HepG2 (cell line): ENCODE results near the gene TTC5. TPM values are rescaled to one million over a fixed set of nuclear protein-coding genes. Genes with fewer than 3 reads are reported as not detected.

ENCODE experiments used
- ATAC-seq: fragments of 200-7000 bp; cut with Tn5 transposase; 3 replicates; pipeline ENCODE4 v1.9.1; 2020; ENCODE audit warnings: mild to moderate bottlenecking, moderate library complexity
- BruUV-seq: library from RNA; stranded (reverse); fragments of 400-500 nt; replicated peaks from 2 replicates; lab custom pipeline; 2021; lab: Mats Ljungman, UMichigan
- CTCF ChIA-PET: fragments of 300-600 bp; formaldehyde crosslinking; extraction: SDS; loops from one replicate; lab custom pipeline; 2021; ENCODE audit warnings: low total read pairs, inconsistent platforms, low intra/inter-chr PET ratio; lab: Yijun Ruan, JAX
- POLR2A ChIA-PET: fragments of 350-600 bp; sonication (Branson Sonifier 250); formaldehyde crosslinking; loops from one replicate; lab custom pipeline; 2020; ENCODE audit warnings: antibody characterized with exemption, inconsistent platforms; lab: Yijun Ruan, JAX
- DNase-seq: peaks from one replicate; pipeline ENCODE4 v3.0.0-alpha.2; 2015; ENCODE audit warnings: low spot score
- FAIRE-seq: peaks from 3 replicates; lab custom pipeline; 2011; peaks lifted over from hg19 to GRCh38; lab: Jason Lieb, UNC
- H2AFZ ChIP-seq: one replicate; pipeline ENCODE4 v1.6.1; 2011; ENCODE audit warnings: low read length, inconsistent platforms
- H3K27ac ChIP-seq: fragments of 300-600 bp; 3 replicates; pipeline ENCODE4 v1.8.0; 2011; ENCODE audit warnings: mixed run types, mild to moderate bottlenecking, mixed read lengths, low read length, inconsistent platforms; ENCODE audit not compliant: insufficient read depth; ENCODE audit errors: extremely low read length
- H3K27me3 ChIP-seq, 2 experiments: fragments of 200-600 bp in 1 of 2; 2 replicates in 1 of 2; 3 replicates in 1 of 2; pipeline versions ENCODE4 v1.6.0 to v1.8.0; 2011; ENCODE audit warnings: low read length in 2 of 2, mild to moderate bottlenecking in 2 of 2, moderate library complexity in 2 of 2, inconsistent platforms in 1 of 2; ENCODE audit not compliant: insufficient read depth in 2 of 2, control insufficient read depth in 1 of 2
- H3K36me3 ChIP-seq, 2 experiments: fragments of 200-600 bp in 1 of 2; replicated peaks in 1 of 2; 2 replicates in 1 of 2; 3 replicates in 1 of 2; pipeline versions ENCODE4 v1.5.1 to v1.8.0; 2011; ENCODE audit warnings: low read length in 2 of 2, inconsistent platforms in 1 of 2; ENCODE audit not compliant: insufficient read depth in 2 of 2, control insufficient read depth in 1 of 2
- H3K4me1 ChIP-seq: 2 replicates; pipeline ENCODE4 v1.5.1; 2012; ENCODE audit warnings: low read length, inconsistent platforms; ENCODE audit not compliant: insufficient read depth
- H3K4me2 ChIP-seq: 2 replicates; pipeline ENCODE4 v1.6.0; 2011; ENCODE audit warnings: low read depth, low read length, inconsistent platforms
- H3K4me3 ChIP-seq, 3 experiments: fragments of 200-600 bp in 1 of 3; sonication (generic), shearing (Covaris generic) in 1 of 3; replicated peaks in 1 of 3; 2 replicates each; pipeline ENCODE4 v1.5.1; 2011 to 2016; ENCODE audit warnings: low read length in 3 of 3, inconsistent platforms in 2 of 3, low read depth in 2 of 3, mild to moderate bottlenecking in 2 of 3, control low read depth in 1 of 3, mixed read lengths in 1 of 3; ENCODE audit not compliant: insufficient read depth in 1 of 3
- H3K79me2 ChIP-seq: one replicate; pipeline ENCODE4 v1.6.1; 2011; ENCODE audit warnings: low read length, inconsistent platforms; ENCODE audit not compliant: insufficient read depth
- H3K9ac ChIP-seq: 2 replicates; pipeline ENCODE4 v1.6.0; 2011; ENCODE audit warnings: mild to moderate bottlenecking, low read depth, low read length, inconsistent platforms; ENCODE audit not compliant: insufficient read depth
- H3K9me3 ChIP-seq: 2 replicates; pipeline ENCODE4 v1.5.1; 2012; ENCODE audit warnings: mild to moderate bottlenecking, low read length
- H4K20me1 ChIP-seq: 2 replicates; pipeline ENCODE4 v1.6.0; 2011; ENCODE audit warnings: inconsistent platforms, mild to moderate bottlenecking, low read length, moderate library complexity; ENCODE audit not compliant: insufficient read depth
- AGO1 ChIP-seq: fragments of 200-400 bp; formaldehyde crosslinking; IDR thresholded peaks from 2 replicates; pipeline ENCODE4 v1.6.1; 2017; ENCODE audit warnings: mild to moderate bottlenecking, low read depth, low read length, moderate library complexity; ENCODE audit not compliant: poor library complexity, severe bottlenecking
- BCL6 ChIP-seq: IDR thresholded peaks from 2 replicates; pipeline ENCODE4 v1.6.1; 2016; ENCODE audit warnings: missing genetic modification reagents, missing compliant biosample characterization
- CBX5 ChIP-seq: sonication (generic); formaldehyde crosslinking; IDR thresholded peaks from 2 replicates; pipeline ENCODE4 v1.4.0; 2020; ENCODE audit warnings: missing genetic modification reagents, borderline replicate concordance
- GTF3A ChIP-seq: sonication (generic); formaldehyde crosslinking; conservative IDR thresholded peaks from 2 replicates; pipeline ENCODE4 v1.4.0; 2020; ENCODE audit warnings: mild to moderate bottlenecking, missing genetic modification reagents
- HOXA5 ChIP-seq: sonication (generic); formaldehyde crosslinking; IDR thresholded peaks from 2 replicates; pipeline ENCODE4 v1.4.0; 2020; ENCODE audit warnings: missing genetic modification reagents
- JUND ChIP-seq: sonication (generic); formaldehyde crosslinking; IDR thresholded peaks from 2 replicates; pipeline ENCODE4 v1.8.0; 2022; ENCODE audit warnings: mild to moderate bottlenecking, missing genetic modification reagents
- MYNN ChIP-seq: sonication (generic); formaldehyde crosslinking; IDR thresholded peaks from 2 replicates; pipeline ENCODE4 v1.4.0; 2020; ENCODE audit warnings: mild to moderate bottlenecking, low read depth, missing genetic modification reagents
- RELA ChIP-seq: sonication (generic); formaldehyde crosslinking; IDR thresholded peaks from 2 replicates; pipeline ENCODE4 v1.4.0; 2020; ENCODE audit warnings: missing genetic modification reagents
- SMARCE1 ChIP-seq: fragments of 450-650 bp; IDR thresholded peaks from 2 replicates; pipeline ENCODE4 v1.6.1; 2017; ENCODE audit warnings: borderline replicate concordance
- YEATS4 ChIP-seq: sonication (generic); formaldehyde crosslinking; IDR thresholded peaks from 2 replicates; pipeline ENCODE4 v1.4.0; 2020; ENCODE audit warnings: missing genetic modification reagents, borderline replicate concordance
- ZMYM2 ChIP-seq: sonication (generic); formaldehyde crosslinking; IDR thresholded peaks from 2 replicates; pipeline ENCODE4 v1.8.0; 2022; ENCODE audit warnings: mild to moderate bottlenecking, missing genetic modification reagents
- ZNF24 ChIP-seq: fragments of 450-650 bp; IDR thresholded peaks from 2 replicates; pipeline ENCODE4 v1.6.1; 2017; ENCODE audit warnings: antibody characterized with exemption, mild to moderate bottlenecking
- ZNF331 ChIP-seq: sonication (generic); formaldehyde crosslinking; IDR thresholded peaks from 2 replicates; pipeline ENCODE4 v1.4.0; 2020; ENCODE audit warnings: missing genetic modification reagents
- ZNF441 ChIP-seq: sonication (generic); formaldehyde crosslinking; IDR thresholded peaks from 2 replicates; pipeline ENCODE4 v1.7.0; 2021; ENCODE audit warnings: missing genetic modification reagents, borderline replicate concordance
- ZNF7 ChIP-seq: IDR thresholded peaks from 2 replicates; pipeline ENCODE4 v1.6.1; 2016; ENCODE audit warnings: missing biosample characterization, missing genetic modification reagents
- ZNF704 ChIP-seq: sonication (generic); formaldehyde crosslinking; IDR thresholded peaks from 2 replicates; pipeline ENCODE4 v1.8.1; 2023; ENCODE audit warnings: mild to moderate bottlenecking, inconsistent platforms, moderate library complexity, missing genetic modification reagents, borderline replicate concordance
- ZNF781 ChIP-seq: sonication (generic); formaldehyde crosslinking; IDR thresholded peaks from 2 replicates; pipeline ENCODE4 v1.5.1; 2020; ENCODE audit warnings: borderline replicate concordance, mild to moderate bottlenecking, missing genetic modification reagents; ENCODE audit errors: not compliant biosample characterization
- ZNF782 ChIP-seq: sonication (generic); formaldehyde crosslinking; IDR thresholded peaks from 2 replicates; pipeline ENCODE4 v1.4.0; 2020; ENCODE audit warnings: missing genetic modification reagents, mild to moderate bottlenecking, borderline replicate concordance
- ZNF800 ChIP-seq: sonication (generic); formaldehyde crosslinking; IDR thresholded peaks from 2 replicates; pipeline ENCODE4 v1.4.0; 2020; ENCODE audit warnings: missing genetic modification reagents
- WGBS: methylation state at CpG from one replicate; pipeline ENCODE4 v1.1.6; 2017; ENCODE audit warnings: low lambda C conversion rate; 5-methylcytosine and 5-hydroxymethylcytosine counted together
- in situ Hi-C: cut with HindIII; loops from 2 replicates; pipeline ENCODE4 v1.10.0; 2017; ENCODE audit warnings: low pct_unique_long_range_greater_than_20kb; ENCODE audit not compliant: extremely low pct_ligation_motif_present
- intact Hi-C: fragments of 100-400 bp; cut with micrococcal nuclease; formaldehyde crosslinking; loops from one replicate; pipeline ENCODE4 v1.10.0; 2022; ENCODE audit not compliant: unreplicated experiment
- polyA plus RNA-seq, 8 experiments: library from polyadenylated mRNA; depleted of rRNA in 3 of 8; stranded (reverse) in 7 of 8; unstranded in 1 of 8; fragments of >200 nt; fragmentation: Illumina TruSeq in 4 of 8; extraction: Trizol in 4 of 8; gene quantifications; 2 replicates each; pipeline versions ENCODE4 v1.2.1 to v1.2.3, GENCODE V29; 2011 to 2016; ENCODE audit warnings: low read depth in 4 of 8, missing spikeins in 1 of 8, mixed read lengths in 1 of 8; ENCODE audit not compliant: insufficient read depth in 1 of 8
- total RNA-seq, 5 experiments: library from RNA; depleted of rRNA; stranded (reverse); fragments of >200 nt; fragmentation: Illumina TruSeq; extraction: Trizol; gene quantifications; 2 replicates each; pipeline ENCODE4 v1.2.3, GENCODE V29; 2016; ENCODE audit warnings: low read depth in 1 of 5
- TF ChIP-seq, protein P1 (sequence below): IDR thresholded peaks from 2 replicates; pipeline ENCODE4 v1.6.1; 2018; ENCODE audit warnings: missing genetic modification reagents, mild to moderate bottlenecking, missing compliant biosample characterization

The TTC5 gene
- total and polyA plus RNA-seq, 2 of the 13 experiments (the other 11 are each of a cell fraction or from before 2014, with no cell fraction given) = 8.7 to 28.5 TPM

- H4K20me1 ChIP-seq = peaks cover 21% of the 10 kb centered on the region
- peak within 1 kb of the TSS; percentile 82 for H3K9ac ChIP-seq
- peaks cover 0 to 9% of the 10 kb centered on the region in 2 experiments; a peak in 2 of 5 replicates for H3K36me3 ChIP-seq
- H3K27me3 ChIP-seq = no peaks in the 10 kb centered on the region; a peak in 1 of 5 replicates
- ChIA-PET POLR2A (interaction anchor here (1.0 to 9.8 kb wide), 5 partner anchors 9 to 280 kb away, joined by 5 to 139 read pairs (median 6); partner anchors contain the start of genes APEX1, OSGEP, PARP2 and PIP4P1), CTCF (no interaction called here)
- peak within 1 kb of the TSS; percentile 79 for H3K27ac ChIP-seq
- H2AFZ ChIP-seq = peak within 1 kb of the TSS; percentile 21
- in situ Hi-C loops = loop anchor here (25.0 kb wide), 2 partner anchors 129 to 654 kb away; partner anchors contain the start of genes APEX1, METTL17, OSGEP and PIP4P1
- H3K79me2 ChIP-seq = peaks cover 49% of the 10 kb centered on the region
- ATAC-seq (peak; percentile 96), DNase-seq (peak; percentile 94), FAIRE-seq (peak; percentile 88)
- BruUV-seq = TSS peak; percentile 88
- peak within 1 kb of the TSS; percentile 78 for H3K4me2 ChIP-seq
- H3K4me3 ChIP-seq = peak within 1 kb of the TSS; percentile 59 to 78 (median 75)
- H3K9me3 ChIP-seq = no peaks in the 10 kb centered on the region
- H3K4me1 ChIP-seq = peaks cover 57% of the 10 kb centered on the region
- intact Hi-C loops = loop anchor here (1.0 to 2.0 kb wide), 5 partner anchors 10 to 354 kb away; partner anchors contain the start of genes APEX1, OSGEP and PARP2
- WGBS = under 1% methylated on average over 19 of the region's 19 CpGs
- TF ChIP-seq RELA (CRISPR knock-in tag) = no peak
- no peak for TF ChIP-seq MYNN (CRISPR knock-in tag)
- peak; percentile 56 for TF ChIP-seq ZNF781 (CRISPR knock-in tag)
- 0 out of 2 replicates have a peak, but pooled peaks have one; percentile 42 for TF ChIP-seq ZNF704 (CRISPR knock-in tag)
- no peak for TF ChIP-seq SMARCE1
- no peak for TF ChIP-seq AGO1
- 0 out of 2 replicates have a peak, but pooled peaks have one; percentile 1 for TF ChIP-seq ZNF800
- TF ChIP-seq ZNF441 (CRISPR knock-in tag) = no peak; the same call in 1 of the 2 replicates
- no peak for TF ChIP-seq JUND (CRISPR knock-in tag)
- peak; percentile 62; the same call in 1 of the 2 replicates for TF ChIP-seq ZNF331
- TF ChIP-seq BCL6 (CRISPR knock-in tag) = peak; percentile 19
- no peak for TF ChIP-seq ZNF782
- TF ChIP-seq HOXA5 = peak; percentile 25; the same call in 1 of the 2 replicates
- no peak for TF ChIP-seq ZNF7 (CRISPR knock-in tag)
- TF ChIP-seq CBX5 (CRISPR knock-in tag) = no peak; the same call in 1 of the 2 replicates
- TF ChIP-seq GTF3A (CRISPR knock-in tag) = no peak
- no peak for TF ChIP-seq ZNF24
- no peak for TF ChIP-seq ZMYM2 (CRISPR knock-in tag)
- TF ChIP-seq YEATS4 = peak; percentile 73
- TF ChIP-seq, protein P1, sequence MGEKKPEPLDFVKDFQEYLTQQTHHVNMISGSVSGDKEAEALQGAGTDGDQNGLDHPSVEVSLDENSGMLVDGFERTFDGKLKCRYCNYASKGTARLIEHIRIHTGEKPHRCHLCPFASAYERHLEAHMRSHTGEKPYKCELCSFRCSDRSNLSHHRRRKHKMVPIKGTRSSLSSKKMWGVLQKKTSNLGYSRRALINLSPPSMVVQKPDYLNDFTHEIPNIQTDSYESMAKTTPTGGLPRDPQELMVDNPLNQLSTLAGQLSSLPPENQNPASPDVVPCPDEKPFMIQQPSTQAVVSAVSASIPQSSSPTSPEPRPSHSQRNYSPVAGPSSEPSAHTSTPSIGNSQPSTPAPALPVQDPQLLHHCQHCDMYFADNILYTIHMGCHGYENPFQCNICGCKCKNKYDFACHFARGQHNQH = no peak
Measured at GRCh38 chr14:20332788-20333493, 27.2 kb upstream of the TTC5 start, which contains the start of gene CCNB1IP1. Gene CCNB1IP1, minus strand, starts transcription at chr14:20333279. Its CDS starts 16,756 bp downstream, at chr14:20316523.
